Natural killer cell (primary cell): ENCODE measurements around the gene MARCHF6. TPM values are rescaled to one million over a fixed set of nuclear protein-coding genes. Genes with fewer than 3 reads are reported as not detected.

Experiments
- ATAC-seq, 3 donors: fragments of 150-1000 bp in 2 of 3; fragments of 200-7000 bp in 1 of 3; cut with Tn5 transposase; 1 replicate in 1 of 3; 2 replicates in 2 of 3; pipeline ENCODE4 v1.10.0; 2021; ENCODE audit warnings: mild to moderate bottlenecking in 2 of 3, moderate library complexity in 2 of 3
- DNase-seq, 2 donors: peaks; one replicate each; pipeline versions ENCODE4 v3.0.0 to v3.0.0-alpha.2; 2013 to 2021; ENCODE audit warnings: mixed read lengths in 1 of 2
- H3K27ac ChIP-seq: one replicate; pipeline ENCODE4 v1.5.1; 2013; ENCODE audit warnings: mild to moderate bottlenecking, low read length
- H3K27me3 ChIP-seq: one replicate; pipeline ENCODE4 v1.6.1; 2013; ENCODE audit warnings: low read length; ENCODE audit not compliant: control insufficient read depth, insufficient read depth
- H3K36me3 ChIP-seq: one replicate; pipeline ENCODE4 v1.6.1; 2013; ENCODE audit warnings: low read length; ENCODE audit not compliant: control insufficient read depth, insufficient read depth
- H3K4me1 ChIP-seq: one replicate; pipeline ENCODE4 v1.6.1; 2013; ENCODE audit warnings: low read length; ENCODE audit not compliant: control insufficient read depth, insufficient read depth
- H3K4me3 ChIP-seq: one replicate; pipeline ENCODE4 v1.5.1; 2013; ENCODE audit warnings: low read length
- H3K9me3 ChIP-seq: one replicate; pipeline ENCODE4 v1.6.1; 2013; ENCODE audit warnings: low read length; ENCODE audit not compliant: control insufficient read depth, insufficient read depth
- H3K27ac Mint-ChIP-seq, 2 donors: one replicate each; pipeline ENCODE4 v1.8.0; 2022; ENCODE audit warnings: mild to moderate bottlenecking in 2 of 2, mixed read lengths in 2 of 2, moderate library complexity in 1 of 2
- H3K27me3 Mint-ChIP-seq, 2 donors: one replicate each; pipeline ENCODE4 v1.8.0; 2022; ENCODE audit warnings: low read depth in 2 of 2, mixed read lengths in 2 of 2
- H3K36me3 Mint-ChIP-seq: one replicate; pipeline ENCODE4 v1.8.0; 2022; ENCODE audit warnings: mixed read lengths
- H3K4me1 Mint-ChIP-seq, 2 donors: one replicate each; pipeline ENCODE4 v1.8.0; 2022; ENCODE audit warnings: mixed read lengths in 2 of 2
- H3K4me3 Mint-ChIP-seq: one replicate; pipeline ENCODE4 v1.8.0; 2022; ENCODE audit warnings: mild to moderate bottlenecking, moderate library complexity, mixed read lengths
- H3K9me3 Mint-ChIP-seq, 2 donors: one replicate each; pipeline ENCODE4 v1.8.0; 2022; ENCODE audit warnings: mixed read lengths in 2 of 2
- WGBS: methylation state at CpG from one replicate; pipeline ENCODE4 v1.1.7; 2013; ENCODE audit warnings: missing lambda C conversion rate; ENCODE audit not compliant: insufficient coverage; 5-methylcytosine and 5-hydroxymethylcytosine counted together
- intact Hi-C: fragments of 100-400 bp; cut with micrococcal nuclease; formaldehyde crosslinking; loops from one replicate; pipeline ENCODE4 v1.14.2; 2022
- total RNA-seq, 4 donors: library from RNA; stranded (reverse); fragments of 120-200 nt in 1 of 4; gene quantifications; one replicate each; pipeline versions ENCODE4 v1.2.3 to v1.2.4, GENCODE V29; 2013 to 2022
- TF ChIP-seq, protein P1 (sequence below): fragments of 200-600 bp; IDR thresholded peaks from one replicate; pipeline ENCODE4 v1.8.0; 2022; ENCODE audit warnings: antibody characterized with exemption

The MARCHF6 gene
- total RNA-seq, 3 donors from 2014 or later (not counting 1 experiment from before 2014, with no cell fraction given) = 160 to 173 (median 164) TPM

- Histone ChIP-seq H3K36me3 (no peaks in the 10 kb centered on the region), H3K4me1 (peaks cover 12% of the 10 kb centered on the region), H3K27ac (no peak overlapping the region), H3K4me3 (no peak overlapping the region), H3K9me3 (no peaks in the 10 kb centered on the region), H3K27me3 (peaks cover 17% of the 10 kb centered on the region)
- peak overlapping the region; percentile 21 for H3K4me3 Mint-ChIP-seq
- ATAC-seq (no peak), DNase-seq (no peak)
- TF ChIP-seq, protein P1, sequence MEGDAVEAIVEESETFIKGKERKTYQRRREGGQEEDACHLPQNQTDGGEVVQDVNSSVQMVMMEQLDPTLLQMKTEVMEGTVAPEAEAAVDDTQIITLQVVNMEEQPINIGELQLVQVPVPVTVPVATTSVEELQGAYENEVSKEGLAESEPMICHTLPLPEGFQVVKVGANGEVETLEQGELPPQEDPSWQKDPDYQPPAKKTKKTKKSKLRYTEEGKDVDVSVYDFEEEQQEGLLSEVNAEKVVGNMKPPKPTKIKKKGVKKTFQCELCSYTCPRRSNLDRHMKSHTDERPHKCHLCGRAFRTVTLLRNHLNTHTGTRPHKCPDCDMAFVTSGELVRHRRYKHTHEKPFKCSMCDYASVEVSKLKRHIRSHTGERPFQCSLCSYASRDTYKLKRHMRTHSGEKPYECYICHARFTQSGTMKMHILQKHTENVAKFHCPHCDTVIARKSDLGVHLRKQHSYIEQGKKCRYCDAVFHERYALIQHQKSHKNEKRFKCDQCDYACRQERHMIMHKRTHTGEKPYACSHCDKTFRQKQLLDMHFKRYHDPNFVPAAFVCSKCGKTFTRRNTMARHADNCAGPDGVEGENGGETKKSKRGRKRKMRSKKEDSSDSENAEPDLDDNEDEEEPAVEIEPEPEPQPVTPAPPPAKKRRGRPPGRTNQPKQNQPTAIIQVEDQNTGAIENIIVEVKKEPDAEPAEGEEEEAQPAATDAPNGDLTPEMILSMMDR = no peak
- intact Hi-C loops = no loop called here
- H3K4me1 Mint-ChIP-seq = peaks cover 9 to 10% of the 10 kb centered on the region in 2 donors
- H3K27ac Mint-ChIP-seq = no peak overlapping the region
- H3K27me3 Mint-ChIP-seq = peaks cover 35 to 36% of the 10 kb centered on the region in 2 donors
- WGBS = 59% methylated on average over 5 of the region's 5 CpGs
- H3K36me3 Mint-ChIP-seq = no peaks in the 10 kb centered on the region
- H3K9me3 Mint-ChIP-seq = no peaks in the 10 kb centered on the region
Measured at GRCh38 chr5:10334831-10335230, 18.7 kb upstream of the MARCHF6 start.

DNA sequence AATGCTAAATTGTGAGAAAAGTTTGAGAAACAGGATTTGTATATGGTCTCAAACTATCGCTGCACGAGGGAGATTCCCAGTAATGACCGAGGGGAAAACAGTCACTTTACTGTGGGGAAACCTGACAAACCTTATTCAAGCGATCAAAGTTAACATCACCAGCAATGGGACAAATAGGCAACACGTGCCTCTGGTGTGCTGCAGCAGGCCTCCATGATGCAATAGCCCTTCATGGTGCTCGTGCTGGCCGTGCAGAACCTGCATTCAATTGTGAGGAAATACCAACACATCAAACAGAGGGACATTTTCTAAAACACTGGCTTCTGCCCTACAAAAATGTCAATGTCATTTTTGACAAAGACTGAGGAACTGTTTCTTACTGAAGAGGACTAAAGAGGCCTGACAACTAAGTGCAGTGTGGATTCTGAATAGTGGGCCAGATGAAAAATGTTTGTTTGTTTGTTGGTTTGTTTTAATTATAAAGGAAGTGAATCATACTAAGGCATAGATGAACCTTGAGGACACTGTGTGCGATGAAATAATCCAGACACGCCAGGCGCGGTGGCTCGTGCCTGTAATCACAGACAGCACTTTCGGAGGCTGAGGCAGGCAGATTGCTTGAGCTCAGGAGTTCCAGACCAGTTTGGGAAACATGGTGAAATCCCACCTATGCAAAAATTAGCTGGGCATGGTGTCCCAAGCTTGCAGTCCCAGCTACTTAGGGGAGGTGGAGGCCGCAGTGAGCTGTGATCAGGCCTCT lies 17.6 kb upstream of the MARCHF6 start:
- no peak for ATAC-seq
- Mint-ChIP-seq H3K9me3 (no peaks in the 10 kb centered on the region), H3K36me3 (no peaks in the 10 kb centered on the region), H3K4me3 (no peak overlapping the region), H3K27me3 (peaks cover 25 to 33% of the 10 kb centered on the region in 2 donors), H3K4me1 (peaks cover 9 to 10% of the 10 kb centered on the region in 2 donors), H3K27ac (no peak overlapping the region)
- no peak for DNase-seq
- 93% methylated on average over 14 of the region's 14 CpGs for WGBS
- H3K27me3 ChIP-seq = peaks cover 17% of the 10 kb centered on the region
- no peaks in the 10 kb centered on the region for H3K36me3 ChIP-seq
- TF ChIP-seq, protein P1 = no peak
- intact Hi-C loops = no loop called here
- H3K4me3 ChIP-seq = no peak overlapping the region
- H3K4me1 ChIP-seq = peaks cover 12% of the 10 kb centered on the region
- H3K27ac ChIP-seq = no peak overlapping the region
- H3K9me3 ChIP-seq = no peaks in the 10 kb centered on the region

DNA sequence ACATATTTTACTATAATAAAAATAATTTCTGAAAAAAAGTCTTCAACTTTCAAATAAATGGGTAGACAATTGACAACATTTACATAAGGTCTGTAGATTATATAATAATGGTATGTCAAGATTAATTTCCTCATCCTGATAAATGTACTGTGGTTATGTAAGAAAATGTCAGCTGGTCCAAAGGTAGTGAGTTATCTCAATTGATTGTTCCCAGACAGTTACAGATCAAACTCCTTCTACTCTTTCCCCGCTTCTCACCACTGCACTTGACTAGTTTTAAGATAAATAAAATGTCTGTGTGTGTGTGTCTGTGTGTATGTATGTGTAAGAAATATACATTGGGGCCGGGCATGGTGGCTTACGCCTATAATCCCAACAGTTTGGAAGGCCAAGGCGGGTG lies 16.4 kb upstream of the MARCHF6 start:
- Mint-ChIP-seq H3K9me3 (no peaks in the 10 kb centered on the region), H3K27ac (no peak overlapping the region), H3K27me3 (peaks cover 13 to 22% of the 10 kb centered on the region in 2 donors), H3K4me1 (peaks cover 9 to 10% of the 10 kb centered on the region in 2 donors), H3K4me3 (no peak overlapping the region), H3K36me3 (no peaks in the 10 kb centered on the region)
- no peak overlapping the region for H3K27ac ChIP-seq
- no peak overlapping the region for H3K4me3 ChIP-seq
- H3K9me3 ChIP-seq = no peaks in the 10 kb centered on the region
- peaks cover 12% of the 10 kb centered on the region for H3K4me1 ChIP-seq
- no peak for ATAC-seq
- 94% methylated on average over 3 of the region's 4 CpGs for WGBS
- H3K27me3 ChIP-seq = peaks cover 13% of the 10 kb centered on the region
- no peak for DNase-seq
- intact Hi-C loops = no loop called here
- no peaks in the 10 kb centered on the region for H3K36me3 ChIP-seq
- TF ChIP-seq, protein P1 = no peak
